Keratinocyte (primary cell): ENCODE results near the gene METTL26.

Source experiments
- CTCF ChIP-seq, 3 experiments: IDR thresholded peaks in 1 of 3; conservative IDR thresholded peaks in 1 of 3; optimal IDR thresholded peaks in 1 of 3; 2 replicates in 2 of 3; 3 replicates in 1 of 3; pipeline versions ENCODE3 to v1.5.1; 2011; ENCODE audit warnings: low read length in 3 of 3, mild to moderate bottlenecking in 3 of 3, moderate library complexity in 2 of 3, control low read depth in 1 of 3, inconsistent platforms in 1 of 3; ENCODE audit not compliant: insufficient read depth in 2 of 3; ENCODE audit errors: extremely low read depth in 1 of 3
- EZH2 ChIP-seq: IDR thresholded peaks from one replicate; pipeline ENCODE4 v1.6.1; 2012; ENCODE audit warnings: inconsistent platforms, mild to moderate bottlenecking, low read length, moderate library complexity

GRCh38 chr16:684961-685696 is 49.0 kb upstream of the METTL26 start:
- TF ChIP-seq CTCF (optimal IDR thresholded peaks at IDR 0.05 in 1 of 3, IDR thresholded peaks at IDR 0.05 in 1 of 3, conservative IDR thresholded peaks at IDR 0.05 in 1 of 3; ENCODE audit: extremely low read depth in 1 of 3, insufficient read depth in 2 of 3, low read length in 3 of 3) (no peak), EZH2 (no peak)
